T-helper 1 cell treated with Interleukin-12 subunit alpha and Interleukin-12 subunit beta and Interleukin-4 antibody, amounts not matched to agents 30 ng/mL and 1 ng/mL, for 36 hours (primary cell): ENCODE measurements around the gene SORCS1. TPM values are rescaled to one million over a fixed set of nuclear protein-coding genes. Genes with fewer than 3 reads are reported as not detected.

Experiments
- intact Hi-C: fragments of 100-400 bp; cut with micrococcal nuclease; formaldehyde crosslinking; loops from one replicate; pipeline ENCODE4 v1.15.1; 2024
- total RNA-seq: library from RNA; stranded (reverse); gene quantifications from 2 replicates; pipeline ENCODE4 v1.2.3, GENCODE V29; 2022

The SORCS1 gene
- total RNA-seq, 1 donor from 2014 or later: not detected

- intact Hi-C loops: no loop called here
Measured at GRCh38 chr10:106900016-106900652, 264.4 kb downstream of the SORCS1 start.

DNA sequence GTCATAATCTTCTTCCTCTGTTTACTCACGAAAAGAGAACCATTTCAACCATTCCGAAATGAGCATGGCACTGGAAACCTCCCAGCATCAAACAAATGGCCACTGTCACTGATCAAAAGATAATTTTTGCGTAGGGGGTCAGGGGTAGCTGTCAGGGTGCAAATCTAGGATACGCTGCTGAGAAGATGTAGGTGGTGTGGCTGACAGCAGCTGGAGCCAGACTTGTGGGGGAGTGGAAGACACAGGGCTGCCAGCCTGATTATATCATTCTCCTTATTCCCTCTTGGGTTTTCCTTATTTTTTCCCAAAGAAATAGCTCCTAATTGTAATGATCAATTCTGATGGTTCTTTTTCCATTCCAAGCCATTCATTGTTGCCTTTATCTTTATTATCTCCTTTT lies 266.1 kb downstream of the SORCS1 start:
- intact Hi-C loops: no loop called here

DNA sequence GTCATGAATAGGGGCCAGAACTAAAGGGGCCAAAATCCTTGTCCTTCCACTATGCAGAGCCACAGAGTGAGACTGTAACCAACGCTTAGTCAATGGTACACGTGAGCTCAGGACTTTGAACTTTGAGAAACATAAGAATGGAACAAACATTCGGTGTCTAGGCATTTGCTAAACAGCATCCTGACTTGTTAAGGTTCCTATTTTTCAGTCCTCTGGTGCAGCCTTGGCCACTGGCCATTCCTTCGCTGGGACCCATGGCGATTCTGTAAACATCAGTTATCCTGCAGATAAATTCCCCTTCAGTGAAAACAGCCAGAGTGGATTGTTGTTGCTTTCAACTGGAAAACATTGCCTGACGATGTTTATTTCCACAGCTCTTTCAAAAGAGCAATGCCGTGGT lies 266.8 kb downstream of the SORCS1 start:
- intact Hi-C loops: no loop called here

DNA sequence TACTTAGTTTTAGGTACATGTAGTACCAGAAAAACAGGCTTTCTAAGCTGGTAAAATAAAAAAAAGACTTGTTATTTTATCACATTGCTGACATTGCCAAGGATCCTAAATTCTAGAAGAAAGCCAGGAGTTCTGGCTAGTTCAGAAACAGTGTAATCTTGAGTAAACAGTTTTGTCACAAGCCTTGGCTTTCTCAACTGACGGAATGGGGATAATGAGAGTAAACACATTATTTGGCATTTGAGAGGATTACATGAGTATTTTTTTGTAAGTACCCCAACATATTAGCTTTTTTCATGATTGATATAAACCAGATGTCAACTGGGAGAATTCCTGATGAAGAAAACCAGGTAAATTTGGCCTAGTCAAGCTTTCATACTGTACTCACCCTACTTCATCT lies 269.8 kb downstream of the SORCS1 start:
- intact Hi-C loops: no loop called here

GRCh38 chr10:106877574-106877973 lies 286.9 kb downstream of the SORCS1 start:
- intact Hi-C loops: no loop called here

DNA sequence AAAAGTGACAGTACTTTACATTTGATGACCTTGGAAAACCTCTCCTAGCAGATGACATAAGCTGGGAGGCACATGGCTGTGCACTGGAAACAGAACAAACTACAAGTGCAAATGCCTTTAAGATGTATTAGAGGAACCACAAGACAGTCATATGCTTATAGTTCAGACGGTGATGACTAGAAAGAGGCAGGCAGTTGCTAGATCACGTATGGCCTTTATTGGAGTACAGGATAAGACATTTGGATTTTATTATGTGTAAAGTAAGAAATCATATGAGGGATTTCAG lies 290.0 kb downstream of the SORCS1 start:
- intact Hi-C loops: no loop called here

DNA sequence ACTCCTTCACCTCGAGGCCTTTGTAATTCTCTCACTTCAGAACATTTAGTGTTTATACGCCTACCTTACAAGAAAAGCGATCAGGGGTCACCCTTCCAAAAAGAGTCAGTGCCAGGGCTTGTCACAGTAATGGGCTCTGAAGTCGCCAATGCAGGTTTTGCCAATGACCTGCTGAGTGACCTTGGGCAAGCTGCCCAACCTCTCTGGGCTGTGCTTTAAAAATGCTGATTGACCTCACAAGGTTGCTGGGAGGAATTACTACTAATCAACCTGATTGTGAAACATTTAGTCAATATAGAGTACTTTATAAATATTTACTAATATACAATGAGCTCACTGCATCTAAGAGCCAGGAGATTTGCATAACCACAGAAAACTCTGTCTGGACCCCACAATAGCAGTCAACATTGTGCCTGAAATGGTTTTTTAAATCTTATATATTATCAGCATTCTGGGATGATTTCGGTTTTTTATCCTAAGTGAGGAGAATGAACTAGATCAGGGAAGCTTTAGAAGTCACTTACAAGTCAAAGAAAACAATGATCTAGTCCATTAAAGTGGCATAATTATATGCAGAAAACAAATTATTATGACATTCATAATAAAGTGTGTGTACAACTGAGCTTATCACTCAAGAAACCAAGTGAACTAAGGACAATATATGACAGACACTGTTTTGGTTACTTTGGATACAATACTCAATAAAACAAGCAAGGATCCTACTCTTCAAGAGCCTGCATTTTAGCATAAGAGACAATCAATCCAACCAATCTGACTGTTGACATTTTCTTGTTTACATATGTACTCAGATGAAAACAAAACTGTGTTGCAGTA lies 290.5 kb downstream of the SORCS1 start:
- intact Hi-C loops: no loop called here

DNA sequence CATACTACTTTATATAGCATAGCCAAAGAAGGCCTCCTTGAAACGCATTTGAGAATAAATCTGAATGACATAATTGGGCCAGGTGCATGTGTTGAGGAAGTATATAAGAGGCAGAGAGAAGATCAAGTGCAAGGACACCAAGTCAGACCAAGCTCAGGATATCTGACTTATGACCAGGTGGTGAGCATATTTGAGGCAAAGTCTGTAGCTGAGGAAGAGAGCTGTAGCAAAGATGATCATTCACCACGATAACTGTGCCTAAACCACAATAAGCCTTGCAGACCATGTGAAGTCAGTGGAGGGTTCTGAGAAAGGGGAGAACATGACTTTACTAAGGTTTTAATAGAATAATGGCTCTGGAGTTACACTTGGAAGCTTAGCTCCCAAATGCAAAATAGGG lies 292.3 kb downstream of the SORCS1 start:
- intact Hi-C loops: no loop called here

DNA sequence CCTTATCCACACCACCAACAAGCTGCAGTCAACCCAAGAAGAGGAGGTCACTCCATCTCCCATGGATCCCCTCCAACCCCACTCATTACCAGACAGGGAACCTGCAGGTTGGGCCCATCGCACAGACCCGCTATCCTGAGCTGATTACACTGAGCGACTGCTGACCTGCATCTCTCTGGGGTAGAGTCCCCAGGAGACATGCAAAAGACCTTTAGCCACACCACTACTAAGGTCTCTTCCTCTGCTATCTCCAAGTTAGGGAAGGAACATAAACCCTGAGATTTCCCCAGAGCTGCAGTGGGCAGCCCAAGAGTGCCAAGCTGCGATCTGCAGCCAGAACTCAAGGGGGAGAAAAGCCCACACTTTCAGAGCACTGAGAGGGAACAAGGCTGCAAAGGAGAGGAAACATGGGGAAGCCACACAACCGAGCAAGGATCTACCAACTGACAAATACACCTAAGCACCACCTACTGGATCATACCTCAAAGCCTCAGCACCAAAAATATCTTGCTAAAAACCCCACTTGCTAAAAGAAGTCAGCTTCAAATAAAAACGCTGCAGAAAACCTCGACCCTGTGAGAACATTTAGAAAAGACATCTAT lies 298.2 kb downstream of the SORCS1 start:
- intact Hi-C loops: no loop called here

DNA sequence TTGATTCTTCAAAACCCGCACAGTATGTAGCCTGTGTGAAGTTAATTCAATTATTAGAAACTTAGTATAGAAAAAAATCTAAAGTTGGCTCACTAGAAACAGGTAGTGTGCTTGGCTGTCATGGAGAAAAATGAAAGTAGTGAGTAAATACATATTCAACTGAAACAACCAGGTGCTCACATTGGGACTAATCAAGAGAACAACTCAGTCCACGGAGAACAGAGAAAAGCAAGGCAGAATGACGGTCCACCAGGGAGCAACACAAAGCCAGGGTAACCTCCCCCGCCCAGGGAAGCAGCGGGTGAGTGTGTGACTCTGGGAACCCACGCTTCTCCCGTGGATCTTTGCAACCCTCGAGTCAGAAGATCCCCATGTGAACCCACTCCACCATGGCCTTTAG lies 300.5 kb downstream of the SORCS1 start:
- intact Hi-C loops: no loop called here

GRCh38 chr10:106863549-106863948 lies 301.0 kb downstream of the SORCS1 start:
- intact Hi-C loops: no loop called here

DNA sequence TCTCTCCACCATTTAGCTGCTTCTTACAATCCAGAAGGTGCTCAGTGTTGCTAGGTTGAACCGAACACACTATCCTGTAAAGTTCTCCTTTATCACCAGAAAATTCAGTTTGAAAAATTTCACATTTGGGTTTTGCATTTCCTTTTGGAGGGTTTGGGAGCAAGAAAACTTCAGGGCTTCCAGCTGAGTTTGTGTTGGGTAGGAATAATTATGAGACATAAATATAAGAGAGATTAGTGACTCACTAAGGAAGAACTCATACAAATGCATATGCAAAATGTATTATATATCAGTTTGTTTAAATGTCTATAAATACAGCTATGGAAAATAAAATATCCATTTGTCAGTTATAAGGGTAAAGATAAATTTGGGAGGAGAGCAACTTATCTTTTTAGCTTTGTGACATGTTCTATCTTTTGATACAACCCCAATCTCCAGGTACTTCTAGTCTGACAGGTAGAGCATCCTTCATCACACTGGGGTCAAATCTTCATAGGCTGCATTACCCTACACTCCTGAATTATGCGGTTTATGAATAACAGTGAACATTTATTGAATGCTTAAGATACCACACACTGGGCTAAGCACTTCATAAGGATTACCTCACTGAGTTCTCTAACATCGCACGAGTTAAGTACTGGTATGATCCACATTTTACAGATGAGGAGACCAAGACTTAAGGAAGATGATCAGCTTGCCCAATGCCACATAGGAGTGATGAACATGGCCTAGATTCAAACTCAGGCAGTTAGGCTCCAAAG lies 304.4 kb downstream of the SORCS1 start:
- intact Hi-C loops: no loop called here

GRCh38 chr10:106857728-106858127 lies 306.8 kb downstream of the SORCS1 start:
- intact Hi-C loops: no loop called here

DNA sequence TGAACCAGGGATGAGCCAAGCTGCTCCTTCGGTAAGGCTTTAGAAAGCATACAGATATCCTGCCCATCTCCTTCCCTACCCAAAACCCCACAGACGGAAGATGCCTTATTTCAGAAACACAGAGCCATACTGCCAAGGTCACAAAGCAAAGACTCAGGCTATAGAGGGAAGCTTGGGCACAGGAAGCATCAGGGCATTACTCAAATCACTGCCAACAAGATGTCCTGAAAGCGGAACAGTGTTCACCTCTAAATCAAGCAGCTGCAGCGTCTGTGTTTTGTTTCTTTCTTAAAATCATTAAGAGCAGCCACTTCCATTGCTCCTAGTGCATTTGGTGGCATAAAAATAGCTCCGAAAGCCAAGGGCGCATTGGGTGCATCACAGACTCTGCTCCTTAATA lies 307.3 kb downstream of the SORCS1 start:
- intact Hi-C loops: no loop called here

DNA sequence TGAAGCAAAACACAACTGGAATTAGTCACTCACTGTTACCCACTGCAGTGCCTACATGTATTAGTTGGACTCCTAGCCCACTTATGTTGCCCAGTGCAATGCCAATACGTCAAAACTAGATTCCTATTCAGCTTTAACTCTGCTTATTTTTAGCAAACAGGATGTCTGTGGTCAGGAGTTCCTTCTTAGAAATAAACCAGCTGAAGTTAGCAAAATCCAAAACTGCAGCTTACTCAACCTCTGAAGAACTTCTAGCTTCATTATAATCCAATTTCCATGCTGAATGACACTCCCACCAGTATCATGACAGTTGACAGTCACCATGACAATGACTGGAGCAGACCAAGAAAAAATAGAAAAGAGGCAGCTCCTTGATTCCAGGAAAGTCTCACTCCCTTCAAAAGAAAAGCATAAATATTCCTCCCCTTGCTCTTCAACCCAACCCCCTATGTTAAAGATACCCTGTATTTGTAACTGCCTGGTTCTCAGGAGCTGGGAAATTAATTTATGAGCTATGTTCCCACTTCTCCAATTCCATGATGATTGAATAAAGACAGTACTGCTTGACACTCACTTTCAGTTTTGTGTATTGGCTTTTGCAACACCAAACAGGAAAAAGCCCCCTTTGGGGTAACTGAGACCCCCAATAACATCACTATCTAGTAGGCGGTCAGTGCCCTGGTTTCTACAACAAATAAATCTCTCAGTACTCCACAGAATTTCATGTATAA lies 327.4 kb downstream of the SORCS1 start:
- intact Hi-C loops: no loop called here

GRCh38 chr10:106832846-106833245 lies 331.7 kb downstream of the SORCS1 start:
- intact Hi-C loops: no loop called here

GRCh38 chr10:106830471-106830870 lies 334.0 kb downstream of the SORCS1 start:
- intact Hi-C loops: no loop called here

DNA sequence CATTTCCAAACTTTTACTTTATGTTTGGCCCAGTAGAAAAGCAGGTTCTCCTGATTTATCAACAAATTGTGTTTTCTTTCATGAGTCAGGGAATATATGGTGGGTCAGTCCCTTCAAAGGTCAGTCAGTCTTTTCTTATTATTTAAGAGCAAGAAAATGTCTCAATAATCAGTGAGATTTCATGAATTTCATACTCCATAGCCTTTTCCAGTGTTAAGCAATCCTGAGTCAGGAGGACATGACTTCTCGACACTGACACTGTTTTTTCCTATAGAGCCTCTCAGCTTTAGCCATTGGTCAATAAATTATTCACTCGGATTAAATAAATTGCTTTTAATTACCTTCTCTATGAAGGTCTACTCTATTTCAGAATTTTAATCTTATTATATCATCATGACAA lies 334.5 kb downstream of the SORCS1 start:
- intact Hi-C loops: no loop called here

- intact Hi-C loops: no loop called here
Measured at GRCh38 chr10:106826716-106827115, 337.8 kb downstream of the SORCS1 start.

DNA sequence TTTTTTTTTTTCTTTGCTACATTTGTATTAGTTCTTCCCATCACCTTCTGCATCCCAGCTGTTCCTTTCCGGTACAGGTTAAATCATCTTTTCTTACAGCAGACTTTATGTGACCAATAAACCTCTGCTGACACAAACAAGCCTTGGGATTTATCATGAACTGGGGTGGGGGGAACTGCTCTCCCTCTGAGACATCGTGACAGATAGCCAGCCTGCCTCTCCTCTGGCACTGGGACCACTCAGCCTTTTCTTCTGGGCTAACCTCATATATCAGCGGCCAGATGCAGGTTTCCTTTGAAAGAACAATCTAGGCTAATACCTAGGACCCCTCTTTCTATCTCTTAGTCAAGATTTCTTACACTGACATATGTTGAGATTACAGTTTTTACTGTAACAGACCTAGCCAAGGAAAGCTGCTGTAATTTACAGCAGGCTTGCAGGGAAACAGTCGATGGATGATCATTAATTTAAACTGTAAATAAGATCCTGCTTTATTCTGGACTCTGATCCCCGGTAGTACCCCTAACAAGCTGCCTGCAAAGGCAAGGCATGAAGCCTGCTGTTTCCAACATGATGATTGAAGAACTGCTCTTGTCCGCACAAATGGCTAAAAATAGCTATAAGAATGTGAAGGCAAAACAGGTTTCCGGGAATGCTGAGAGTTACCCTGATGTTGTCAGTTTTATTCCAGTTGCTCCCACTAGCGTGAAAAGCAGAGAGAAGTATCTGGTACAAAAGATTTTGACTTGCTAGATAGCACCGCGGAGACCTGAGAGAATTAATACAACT lies 338.7 kb downstream of the SORCS1 start:
- intact Hi-C loops: no loop called here

GRCh38 chr10:106820579-106820978 lies 343.9 kb downstream of the SORCS1 start:
- intact Hi-C loops: no loop called here
